Keratinocyte (primary cell): ENCODE results near the gene ANKRD13D. TPM values are rescaled to one million over a fixed set of nuclear protein-coding genes. Genes with fewer than 3 reads are reported as not detected.

Experiments used
- DNase-seq: peaks from one replicate; pipeline ENCODE4 v3.0.0-alpha.2; 2011; ENCODE audit warnings: low read depth, missing footprints, low spot score
- FAIRE-seq: peaks from 2 replicates; lab custom pipeline; 2011; peaks lifted over from hg19 to GRCh38; lab: Jason Lieb, UNC
- H2AFZ ChIP-seq: 2 replicates; pipeline ENCODE4 v1.6.0; 2012; ENCODE audit warnings: low read length, control low read depth, inconsistent platforms; ENCODE audit not compliant: control insufficient read depth
- H3K27ac ChIP-seq: 2 replicates; pipeline ENCODE4 v1.5.1; 2011; ENCODE audit warnings: low read length; ENCODE audit not compliant: control insufficient read depth, insufficient read depth
- H3K27me3 ChIP-seq: 3 replicates; pipeline ENCODE4 v1.6.0; 2011; ENCODE audit warnings: low read length; ENCODE audit not compliant: control insufficient read depth, insufficient read depth; ENCODE audit errors: extremely low read depth
- H3K36me3 ChIP-seq, 2 experiments: 2 replicates in 1 of 2; 3 replicates in 1 of 2; pipeline ENCODE4 v1.5.1; 2011; ENCODE audit warnings: low read length in 2 of 2, mild to moderate bottlenecking in 1 of 2; ENCODE audit not compliant: control insufficient read depth in 2 of 2, insufficient read depth in 2 of 2; ENCODE audit errors: extremely low read depth in 1 of 2
- H3K4me1 ChIP-seq: 3 replicates; pipeline ENCODE4 v1.5.1; 2011; ENCODE audit warnings: low read length; ENCODE audit not compliant: control insufficient read depth, insufficient read depth; ENCODE audit errors: extremely low read depth
- H3K4me2 ChIP-seq: 3 replicates; pipeline ENCODE4 v1.6.0; 2011; ENCODE audit warnings: low read depth, low read length; ENCODE audit not compliant: control insufficient read depth, insufficient read depth; ENCODE audit errors: extremely low read depth
- H3K4me3 ChIP-seq, 3 experiments: fragments of 200-600 bp in 1 of 3; sonication (generic) in 1 of 3; 2 replicates in 2 of 3; 3 replicates in 1 of 3; pipeline ENCODE4 v1.5.1; 2011 to 2016; ENCODE audit warnings: low read length in 3 of 3, mild to moderate bottlenecking in 3 of 3, control low read depth in 2 of 3, inconsistent platforms in 1 of 3, low read depth in 1 of 3, mixed read lengths in 1 of 3, mixed run types in 1 of 3, moderate library complexity in 1 of 3; ENCODE audit not compliant: control insufficient read depth in 2 of 3, insufficient read depth in 2 of 3; ENCODE audit errors: extremely low read depth in 1 of 3
- H3K79me2 ChIP-seq: 2 replicates; pipeline ENCODE4 v1.6.0; 2012; ENCODE audit warnings: low read length; ENCODE audit not compliant: control insufficient read depth, insufficient read depth
- H3K9ac ChIP-seq: 3 replicates; pipeline ENCODE4 v1.6.0; 2011; ENCODE audit warnings: low read length; ENCODE audit not compliant: control insufficient read depth, insufficient read depth; ENCODE audit errors: extremely low read depth
- H3K9me1 ChIP-seq: 3 replicates; pipeline ENCODE4 v1.6.0; 2011; ENCODE audit warnings: low read length; ENCODE audit not compliant: control insufficient read depth, insufficient read depth; ENCODE audit errors: extremely low read depth
- H3K9me3 ChIP-seq: 2 replicates; pipeline ENCODE4 v1.5.1; 2012; ENCODE audit warnings: low read depth, low read length; ENCODE audit not compliant: control insufficient read depth
- H4K20me1 ChIP-seq: 3 replicates; pipeline ENCODE4 v1.6.0; 2011; ENCODE audit warnings: low read length; ENCODE audit not compliant: control insufficient read depth, insufficient read depth; ENCODE audit errors: extremely low read depth
- CTCF ChIP-seq, 3 experiments: IDR thresholded peaks in 1 of 3; conservative IDR thresholded peaks in 1 of 3; optimal IDR thresholded peaks in 1 of 3; 2 replicates in 2 of 3; 3 replicates in 1 of 3; pipeline versions ENCODE3 to v1.5.1; 2011; ENCODE audit warnings: low read length in 3 of 3, mild to moderate bottlenecking in 3 of 3, moderate library complexity in 2 of 3, control low read depth in 1 of 3, inconsistent platforms in 1 of 3; ENCODE audit not compliant: insufficient read depth in 2 of 3; ENCODE audit errors: extremely low read depth in 1 of 3
- EZH2 ChIP-seq: IDR thresholded peaks from one replicate; pipeline ENCODE4 v1.6.1; 2012; ENCODE audit warnings: inconsistent platforms, mild to moderate bottlenecking, low read length, moderate library complexity
- dilution Hi-C: fragments of 300-500 bp; cut with MboI; formaldehyde crosslinking; loops from one replicate; pipeline ENCODE4 v1.7.0; 2020; ENCODE audit warnings: low sequenced_read_pairs; ENCODE audit not compliant: extremely low pct_ligation_motif_present
- polyA plus RNA-seq, 5 experiments: library from polyadenylated mRNA; depleted of rRNA in 3 of 5; stranded (reverse) in 3 of 5; stranded (forward) in 1 of 5; unstranded in 1 of 5; fragments of >200 nt; gene quantifications; 1 replicate in 1 of 5; 2 replicates in 3 of 5; 3 replicates in 1 of 5; pipeline versions ENCODE4 v1.2.1 to v1.2.3, GENCODE V29; 2011 to 2012; ENCODE audit warnings: missing spikeins in 2 of 5, low read depth in 1 of 5, low replicate concordance in 1 of 5

The ANKRD13D gene
- polyA plus RNA-seq, 1 donor (not counting 4 experiments of a cell fraction or from before 2014, with no cell fraction given) = 25.0 TPM

GRCh38 chr11:67280341-67280787, 8.7 kb upstream of the ANKRD13D start:
- dilution Hi-C loops = no loop called here
- Histone ChIP-seq H3K9me3 (no peaks in the 10 kb centered on the region), H3K4me3 (no peak overlapping the region), H3K27me3 (no peaks in the 10 kb centered on the region), H3K4me1 (peaks cover 15% of the 10 kb centered on the region), H3K4me2 (no peak overlapping the region), H3K9ac (no peak overlapping the region), H3K79me2 (peaks cover 26% of the 10 kb centered on the region), H2AFZ (no peak overlapping the region), H3K36me3 (peaks cover 43 to 59% of the 10 kb centered on the region in 2 experiments), H3K27ac (no peak overlapping the region), H4K20me1 (no peaks in the 10 kb centered on the region), H3K9me1 (no peaks in the 10 kb centered on the region)
- no peak for TF ChIP-seq CTCF (optimal IDR thresholded peaks at IDR 0.05 in 1 of 3, IDR thresholded peaks at IDR 0.05 in 1 of 3, conservative IDR thresholded peaks at IDR 0.05 in 1 of 3; ENCODE audit: extremely low read depth in 1 of 3, insufficient read depth in 2 of 3, low read length in 3 of 3)
- TF ChIP-seq EZH2 = no peak
- no peak for FAIRE-seq
- DNase-seq = no peak

- no peak overlapping the region for H3K27ac ChIP-seq
- dilution Hi-C loops = no loop called here
Measured at GRCh38 chr11:67280788-67281551, 8.1 kb upstream of the ANKRD13D start.

More at GRCh38 chr11:67280788-67281551, 8.1 kb upstream of the ANKRD13D start:
- Histone ChIP-seq H3K4me1 (peaks cover 15% of the 10 kb centered on the region), H3K9ac (no peak overlapping the region), H2AFZ (no peak overlapping the region), H3K36me3 (peaks cover 44 to 59% of the 10 kb centered on the region in 2 experiments), H3K4me3 (no peak overlapping the region), H3K4me2 (no peak overlapping the region), H3K27me3 (no peaks in the 10 kb centered on the region), H3K9me1 (no peaks in the 10 kb centered on the region), H3K79me2 (peaks cover 20% of the 10 kb centered on the region), H4K20me1 (no peaks in the 10 kb centered on the region), H3K9me3 (no peaks in the 10 kb centered on the region)
- TF ChIP-seq CTCF (optimal IDR thresholded peaks at IDR 0.05 in 1 of 3, IDR thresholded peaks at IDR 0.05 in 1 of 3, conservative IDR thresholded peaks at IDR 0.05 in 1 of 3; ENCODE audit: extremely low read depth in 1 of 3, insufficient read depth in 2 of 3, low read length in 3 of 3) = no peak
- no peak for TF ChIP-seq EZH2
- DNase-seq (no peak), FAIRE-seq (no peak)
